Measurements from ENCODE around the gene AJAP1.

GRCh38 chr1:4611563-4612341, 42.7 kb upstream of the AJAP1 start:
- TF ChIP-seq CTCF (CRISPR knock-in tag; IDR thresholded peaks at IDR 0.05) (no peak), NR1H2 (CRISPR knock-in tag; IDR thresholded peaks at IDR 0.05; ENCODE audit: borderline replicate concordance, low read depth) (no peak), ZNF737 (CRISPR knock-in tag; IDR thresholded peaks at IDR 0.05; ENCODE audit: borderline replicate concordance) (no peak), ZBTB33 (CRISPR knock-in tag; IDR thresholded peaks at IDR 0.05) (no peak), EZH2 (conservative IDR thresholded peaks at IDR 0.05; ENCODE audit: low read depth, low read length) (no peak), ZNF317 (CRISPR knock-in tag; IDR thresholded peaks at IDR 0.05) (no peak), ZNF792 (CRISPR knock-in tag; IDR thresholded peaks at IDR 0.05) (no peak), TMF1 (CRISPR knock-in tag; IDR thresholded peaks at IDR 0.05; ENCODE audit: low read depth) (no peak), SMC3 (IDR thresholded peaks at IDR 0.05; ENCODE audit: low read length) (no peak), BRCA1 (CRISPR knock-in tag; IDR thresholded peaks at IDR 0.05) (no peak), GATA4 (IDR thresholded peaks at IDR 0.05; ENCODE audit: borderline replicate concordance, low read depth) (no peak), ZNF24 (IDR thresholded peaks at IDR 0.05) (no peak), TCF7L2 (IDR thresholded peaks at IDR 0.05; ENCODE audit: low read depth, low read length) (no peak), SMAD1 (CRISPR knock-in tag; IDR thresholded peaks at IDR 0.05; ENCODE audit: borderline replicate concordance, low read depth) (no peak)
